IMR-90 (cell line): ENCODE results near the gene OR5D14. TPM values are rescaled to one million over a fixed set of nuclear protein-coding genes. Genes with fewer than 3 reads are reported as not detected.

Source experiments
- ATAC-seq: fragments of 200-7000 bp; cut with Tn5 transposase; 2 replicates; pipeline ENCODE4 v1.9.1; 2020; ENCODE audit warnings: low read depth, mild to moderate bottlenecking, moderate library complexity
- BruUV-seq: library from RNA; stranded (reverse); fragments of 400-500 nt; replicated peaks from 2 replicates; lab custom pipeline; 2021; lab: Mats Ljungman, UMichigan
- CTCF ChIA-PET: fragments of 300-600 bp; formaldehyde crosslinking; extraction: SDS; loops from one replicate; lab custom pipeline; 2021; ENCODE audit warnings: antibody characterized with exemption; lab: Yijun Ruan, JAX
- POLR2A ChIA-PET: fragments of 300-600 bp; sonication (Branson Sonifier 250); formaldehyde crosslinking; loops from one replicate; lab custom pipeline; 2022; ENCODE audit warnings: antibody characterized with exemption; ENCODE audit not compliant: unreplicated experiment; lab: Charles Lee
- DNase-seq: peaks from one replicate; pipeline ENCODE4 v3.0.0; 2013
- H2AFZ ChIP-seq: replicated peaks from 2 replicates; pipeline ENCODE3; 2013; ENCODE audit warnings: low read length, mild to moderate bottlenecking; ENCODE audit not compliant: poor library complexity
- H2AK5ac ChIP-seq: 2 replicates; pipeline ENCODE4 v1.6.1; 2013; ENCODE audit warnings: low read depth, low read length, inconsistent platforms
- H2AK9ac ChIP-seq: replicated peaks from 2 replicates; pipeline ENCODE3; 2013; ENCODE audit warnings: mild to moderate bottlenecking, low read depth, low read length, moderate library complexity; ENCODE audit not compliant: poor library complexity
- H2BK120ac ChIP-seq: 2 replicates; pipeline ENCODE4 v1.6.1; 2013; ENCODE audit warnings: low read depth, low read length, inconsistent platforms
- H2BK15ac ChIP-seq: 3 replicates; pipeline ENCODE4 v1.6.1; 2013; ENCODE audit warnings: low read depth, low read length, inconsistent platforms
- H2BK20ac ChIP-seq: 2 replicates; pipeline ENCODE4 v1.6.1; 2013; ENCODE audit warnings: low read depth, mild to moderate bottlenecking, inconsistent platforms, low read length, moderate library complexity
- H2BK5ac ChIP-seq: 2 replicates; pipeline ENCODE4 v1.6.1; 2013; ENCODE audit warnings: mild to moderate bottlenecking, low read depth, low read length, inconsistent platforms; ENCODE audit not compliant: poor library complexity, severe bottlenecking
- H3K14ac ChIP-seq: replicated peaks from 2 replicates; pipeline ENCODE4 v1.6.1; 2013; ENCODE audit warnings: low read depth, low read length, inconsistent platforms
- H3K18ac ChIP-seq: 2 replicates; pipeline ENCODE4 v1.6.1; 2013; ENCODE audit warnings: low read depth, low read length, control low read depth
- H3K23ac ChIP-seq: 2 replicates; pipeline ENCODE4 v1.6.1; 2013; ENCODE audit warnings: low read depth, low read length, inconsistent platforms
- H3K27ac ChIP-seq: 2 replicates; pipeline ENCODE4 v1.5.1; 2013; ENCODE audit warnings: mild to moderate bottlenecking, control low read depth, low read length; ENCODE audit not compliant: insufficient read depth
- H3K27me3 ChIP-seq: 2 replicates; pipeline ENCODE4 v1.6.1; 2013; ENCODE audit warnings: low read length; ENCODE audit not compliant: control insufficient read depth, insufficient read depth
- H3K36me3 ChIP-seq: 2 replicates; pipeline ENCODE4 v1.6.1; 2013; ENCODE audit warnings: low read length, mixed read lengths; ENCODE audit not compliant: control insufficient read depth, insufficient read depth
- H3K4ac ChIP-seq: 2 replicates; pipeline ENCODE4 v1.6.1; 2013; ENCODE audit warnings: low read depth, low read length, inconsistent platforms
- H3K4me1 ChIP-seq: 2 replicates; pipeline ENCODE4 v1.6.1; 2013; ENCODE audit warnings: low read length, mixed read lengths; ENCODE audit not compliant: control insufficient read depth, insufficient read depth
- H3K4me2 ChIP-seq: 2 replicates; pipeline ENCODE4 v1.6.1; 2013; ENCODE audit warnings: low read depth, mild to moderate bottlenecking, control low read depth, low read length, moderate library complexity
- H3K4me3 ChIP-seq: 2 replicates; pipeline ENCODE4 v1.5.1; 2013; ENCODE audit warnings: low read depth, mild to moderate bottlenecking, control low read depth, low read length, moderate library complexity; ENCODE audit not compliant: insufficient read depth
- H3K56ac ChIP-seq: 2 replicates; pipeline ENCODE4 v1.6.1; 2013; ENCODE audit warnings: low read length, inconsistent platforms; ENCODE audit not compliant: insufficient read depth; ENCODE audit errors: extremely low read depth
- H3K79me1 ChIP-seq, 2 experiments: 2 replicates each; pipeline ENCODE4 v1.6.1; 2013; ENCODE audit warnings: low read length in 2 of 2, inconsistent platforms in 1 of 2, low read depth in 1 of 2
- H3K9ac ChIP-seq: 2 replicates; pipeline ENCODE4 v1.6.1; 2013; ENCODE audit warnings: low read depth, low read length, control low read depth
- H3K9me1 ChIP-seq: 2 replicates; pipeline ENCODE4 v1.6.1; 2013; ENCODE audit warnings: low read length, inconsistent platforms; ENCODE audit not compliant: insufficient read depth
- H3K9me3 ChIP-seq: 2 replicates; pipeline ENCODE4 v1.6.1; 2013; ENCODE audit warnings: low read length; ENCODE audit not compliant: control insufficient read depth, insufficient read depth
- H4K20me1 ChIP-seq: 2 replicates; pipeline ENCODE4 v1.6.1; 2013; ENCODE audit warnings: low read length, inconsistent platforms; ENCODE audit not compliant: insufficient read depth
- H4K5ac ChIP-seq: 2 replicates; pipeline ENCODE4 v1.6.1; 2013; ENCODE audit warnings: mild to moderate bottlenecking, low read depth, low read length, control low read depth
- H4K8ac ChIP-seq, 2 experiments: 2 replicates each; pipeline ENCODE4 v1.6.1; 2013; ENCODE audit warnings: low read depth in 2 of 2, low read length in 2 of 2, control low read depth in 1 of 2, inconsistent platforms in 1 of 2
- H4K91ac ChIP-seq: 2 replicates; pipeline ENCODE4 v1.6.1; 2013; ENCODE audit warnings: low read depth, low read length, inconsistent platforms; ENCODE audit not compliant: insufficient read depth
- BHLHE40 ChIP-seq: fragments of 150-350 bp; IDR thresholded peaks from 2 replicates; pipeline ENCODE4 v1.6.1; 2016; ENCODE audit warnings: mild to moderate bottlenecking, low read depth, low read length
- CEBPB ChIP-seq: IDR thresholded peaks from 2 replicates; pipeline ENCODE4 v1.6.1; 2012; ENCODE audit warnings: low read depth, low read length, improper control_type of control experiment
- MAFK ChIP-seq: IDR thresholded peaks from 2 replicates; pipeline ENCODE4 v1.6.1; 2012; ENCODE audit warnings: low read depth, low read length, improper control_type of control experiment
- NFE2L2 ChIP-seq: fragments of 150-350 bp; IDR thresholded peaks from 2 replicates; pipeline ENCODE4 v1.6.1; 2016; ENCODE audit warnings: low read depth, mild to moderate bottlenecking, low read length
- POLR2A ChIP-seq: IDR thresholded peaks from 2 replicates; pipeline ENCODE4 v1.6.1; 2012; ENCODE audit warnings: mild to moderate bottlenecking, low read depth, low read length
- RAD21 ChIP-seq: IDR thresholded peaks from 2 replicates; pipeline ENCODE4 v1.6.1; 2012; ENCODE audit warnings: low read length, improper control_type of control experiment
- RCOR1 ChIP-seq: IDR thresholded peaks from 2 replicates; pipeline ENCODE4 v1.6.1; 2012; ENCODE audit warnings: mild to moderate bottlenecking, low read length, improper control_type of control experiment; ENCODE audit not compliant: insufficient replicate concordance
- RFX5 ChIP-seq: IDR thresholded peaks from 2 replicates; pipeline ENCODE4 v1.8.0; 2012; ENCODE audit warnings: low read depth, mild to moderate bottlenecking, low read length, moderate library complexity
- SMC3 ChIP-seq: fragments of 150-350 bp; IDR thresholded peaks from 2 replicates; pipeline ENCODE4 v1.6.1; 2016; ENCODE audit warnings: low read depth, mild to moderate bottlenecking, antibody characterized with exemption, low read length, moderate library complexity
- USF2 ChIP-seq: fragments of 150-350 bp; IDR thresholded peaks from 2 replicates; pipeline ENCODE4 v1.6.1; 2017; ENCODE audit warnings: mild to moderate bottlenecking, antibody characterized with exemption, low read length, low read depth
- WGBS, 2 experiments: methylation state at CpG; one replicate each; pipeline versions ENCODE4 v1.1.5 to v1.1.7; 2013; ENCODE audit warnings: missing lambda C conversion rate in 2 of 2; ENCODE audit not compliant: insufficient read length in 1 of 2; ENCODE audit errors: extremely low coverage in 2 of 2; 5-methylcytosine and 5-hydroxymethylcytosine counted together
- dilution Hi-C: fragments of 300-500 bp; cut with HindIII; formaldehyde crosslinking; loops from one replicate; pipeline ENCODE4 v1.14.3; 2018; ENCODE audit warnings: low sequenced_read_pairs; ENCODE audit not compliant: unreplicated experiment
- in situ Hi-C: fragments of 300-500 bp; cut with MboI; formaldehyde crosslinking; loops from 3 replicates; pipeline ENCODE4 v1.14.3; 2019; ENCODE audit warnings: low sequenced_read_pairs, inconsistent platforms, mixed read lengths
- intact Hi-C: fragments of 100-400 bp; cut with micrococcal nuclease; formaldehyde crosslinking; loops from 2 replicates; pipeline ENCODE4 v1.10.0; 2022
- polyA plus RNA-seq, 3 experiments: library from polyadenylated mRNA; depleted of rRNA; stranded (reverse); fragments of >200 nt; gene quantifications; 2 replicates each; pipeline ENCODE4 v1.2.3, GENCODE V29; 2012; ENCODE audit warnings: low replicate concordance in 1 of 3
- total RNA-seq: library from RNA; depleted of rRNA; stranded (reverse); fragments of >200 nt; gene quantifications from 2 replicates; pipeline ENCODE4 v1.2.3, GENCODE V29; 2012
- TF ChIP-seq, protein P1 (sequence below): fragments of 150-350 bp; IDR thresholded peaks from 2 replicates; pipeline ENCODE4 v1.6.1; 2016; ENCODE audit warnings: low read depth, mild to moderate bottlenecking, low read length, moderate library complexity, borderline replicate concordance

OR5D14 gene
- total and polyA plus RNA-seq, 2 of the 4 experiments (the other 2 are of a cell fraction): not detected

- 30% methylated on average over 2 of the region's 5 CpGs; no CpG with 5 or more reads in 1 of the 2 experiments for WGBS, 2 experiments
- Histone ChIP-seq H3K79me1 (no peaks in the 10 kb centered on the region), H4K20me1 (no peaks in the 10 kb centered on the region), H3K14ac (no peak within 1 kb of the TSS), H3K18ac (no peak within 1 kb of the TSS), H3K9me1 (no peaks in the 10 kb centered on the region), H3K56ac (no peak within 1 kb of the TSS), H3K36me3 (no peaks in the 10 kb centered on the region), H3K9ac (no peak within 1 kb of the TSS), H3K27me3 (no peaks in the 10 kb centered on the region), H4K91ac (no peak within 1 kb of the TSS), H3K9me3 (peaks cover 4% of the 10 kb centered on the region), H3K27ac (no peak within 1 kb of the TSS), H2AK5ac (no peak within 1 kb of the TSS), H2AFZ (no peak within 1 kb of the TSS), H3K4me3 (no peak within 1 kb of the TSS), H3K4me2 (no peak within 1 kb of the TSS), H2AK9ac (no peak within 1 kb of the TSS), H3K23ac (no peak within 1 kb of the TSS), H4K8ac (no peak within 1 kb of the TSS), H2BK5ac (no peak within 1 kb of the TSS), H4K5ac (no peak within 1 kb of the TSS), H3K4ac (no peak within 1 kb of the TSS), H2BK120ac (no peak within 1 kb of the TSS), H2BK15ac (no peak within 1 kb of the TSS), H3K4me1 (no peaks in the 10 kb centered on the region), H2BK20ac (no peak within 1 kb of the TSS)
- TF ChIP-seq MAFK (no peak), RCOR1 (no peak), POLR2A (no peak), CEBPB (no peak), USF2 (no peak), SMC3 (no peak), BHLHE40 (no peak), RAD21 (no peak), NFE2L2 (no peak), RFX5 (no peak)
- TF ChIP-seq, protein P1, sequence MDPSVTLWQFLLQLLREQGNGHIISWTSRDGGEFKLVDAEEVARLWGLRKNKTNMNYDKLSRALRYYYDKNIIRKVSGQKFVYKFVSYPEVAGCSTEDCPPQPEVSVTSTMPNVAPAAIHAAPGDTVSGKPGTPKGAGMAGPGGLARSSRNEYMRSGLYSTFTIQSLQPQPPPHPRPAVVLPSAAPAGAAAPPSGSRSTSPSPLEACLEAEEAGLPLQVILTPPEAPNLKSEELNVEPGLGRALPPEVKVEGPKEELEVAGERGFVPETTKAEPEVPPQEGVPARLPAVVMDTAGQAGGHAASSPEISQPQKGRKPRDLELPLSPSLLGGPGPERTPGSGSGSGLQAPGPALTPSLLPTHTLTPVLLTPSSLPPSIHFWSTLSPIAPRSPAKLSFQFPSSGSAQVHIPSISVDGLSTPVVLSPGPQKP: no peak
- no peak for ATAC-seq
- no peak for DNase-seq
- ChIA-PET POLR2A (no interaction called here), CTCF (no interaction called here)
- dilution Hi-C loops (no loop called here), intact Hi-C loops (no loop called here), in situ Hi-C loops (no loop called here)
- no TSS peak for BruUV-seq
These were observed 24.0 kb downstream of the OR5D14 start, which contains the start of gene OR5D18 for GRCh38 chr11:55819330-55819729. OR5D18 (plus strand) TSS chr11:55819630; CDS start chr11:55819630, 0 bp downstream.
